Suppressor macrophage (primary cell): ENCODE measurements around the gene AHCYL1.
"Not testable (repeated sequence)": the region's sequence is repeated elsewhere in the genome, so short reads cannot be mapped to it uniquely, and the experiment has no call there.

Source experiments
- DNase-seq, 4 experiments: peaks; one replicate each; pipeline ENCODE4 v3.0.0-alpha.2; 2020 to 2022

The AHCYL1 gene

GRCh38 chr1:110002695-110003094 lies 18.1 kb downstream of the AHCYL1 start:
- DNase-seq = no peak

GRCh38 chr1:110003747-110004428 lies 19.3 kb downstream of the AHCYL1 start:
- DNase-seq = peak; percentile 78 to 88 (median 84)

GRCh38 chr1:110004583-110004982 lies 20.0 kb downstream of the AHCYL1 start:
- no peak for DNase-seq

GRCh38 chr1:110005971-110006370 lies 21.4 kb downstream of the AHCYL1 start:
- no peak for DNase-seq

- DNase-seq = no peak
Measured at GRCh38 chr1:110006516-110006915, 22.0 kb downstream of the AHCYL1 start.

- DNase-seq = no peak
Measured at GRCh38 chr1:110007046-110007830, 22.7 kb downstream of the AHCYL1 start.

- no peak for DNase-seq
Measured at GRCh38 chr1:110008971-110009565, 24.5 kb downstream of the AHCYL1 start.

GRCh38 chr1:110011527-110012041 lies 27.0 kb downstream of the AHCYL1 start:
- peak; percentile 55 to 76 (median 72) for DNase-seq

GRCh38 chr1:110012100-110012780 lies 27.7 kb downstream of the AHCYL1 start:
- DNase-seq = peak in 1 of 4 experiments; percentile 11

- DNase-seq = no peak
Measured at GRCh38 chr1:110017792-110018191, 33.2 kb downstream of the AHCYL1 start.

GRCh38 chr1:110018396-110018795 lies 33.8 kb downstream of the AHCYL1 start:
- DNase-seq = no peak

- DNase-seq = no peak
Measured at GRCh38 chr1:110019770-110020169, 35.2 kb downstream of the AHCYL1 start.

GRCh38 chr1:110021285-110021684 lies 36.7 kb downstream of the AHCYL1 start:
- DNase-seq = no peak

- DNase-seq = no peak
Measured at GRCh38 chr1:110024613-110025012, 40.0 kb downstream of the AHCYL1 start.

GRCh38 chr1:110030687-110031086 lies 46.1 kb downstream of the AHCYL1 start:
- not testable (repeated sequence) for DNase-seq

GRCh38 chr1:110032327-110032726 lies 47.8 kb downstream of the AHCYL1 start:
- DNase-seq = no peak

GRCh38 chr1:110033421-110033820 lies 48.9 kb downstream of the AHCYL1 start:
- DNase-seq = no peak

- DNase-seq = no peak
Measured at GRCh38 chr1:110034040-110034450, 49.5 kb downstream of the AHCYL1 start.

- DNase-seq = peak; percentile 96 to 99 (median 98)
Measured at GRCh38 chr1:110034451-110035235, 50.1 kb downstream of the AHCYL1 start, which contains the start of gene STRIP1. Gene STRIP1, plus strand, starts transcription at chr1:110034624. Its CDS starts 14 bp downstream, at chr1:110034638.

- DNase-seq = peak in 2 of 4 experiments; percentile 52 to 72
Measured at GRCh38 chr1:110035236-110035752, 50.7 kb downstream of the AHCYL1 start.

GRCh38 chr1:110038271-110038670 lies 53.7 kb downstream of the AHCYL1 start:
- DNase-seq = no peak
